Keratinocyte (primary cell): Measurements from ENCODE around the gene RNF150. TPM values are rescaled to one million over a fixed set of nuclear protein-coding genes. Genes with fewer than 3 reads are reported as not detected.

Experiments
- DNase-seq: peaks from one replicate; pipeline ENCODE4 v3.0.0-alpha.2; 2011; ENCODE audit warnings: low read depth, missing footprints, low spot score
- FAIRE-seq: peaks from 2 replicates; lab custom pipeline; 2011; peaks lifted over from hg19 to GRCh38; lab: Jason Lieb, UNC
- H2AFZ ChIP-seq: 2 replicates; pipeline ENCODE4 v1.6.0; 2012; ENCODE audit warnings: low read length, control low read depth, inconsistent platforms; ENCODE audit not compliant: control insufficient read depth
- H3K27ac ChIP-seq: 2 replicates; pipeline ENCODE4 v1.5.1; 2011; ENCODE audit warnings: low read length; ENCODE audit not compliant: control insufficient read depth, insufficient read depth
- H3K27me3 ChIP-seq: 3 replicates; pipeline ENCODE4 v1.6.0; 2011; ENCODE audit warnings: low read length; ENCODE audit not compliant: control insufficient read depth, insufficient read depth; ENCODE audit errors: extremely low read depth
- H3K36me3 ChIP-seq, 2 experiments: 2 replicates in 1 of 2; 3 replicates in 1 of 2; pipeline ENCODE4 v1.5.1; 2011; ENCODE audit warnings: low read length in 2 of 2, mild to moderate bottlenecking in 1 of 2; ENCODE audit not compliant: control insufficient read depth in 2 of 2, insufficient read depth in 2 of 2; ENCODE audit errors: extremely low read depth in 1 of 2
- H3K4me1 ChIP-seq: 3 replicates; pipeline ENCODE4 v1.5.1; 2011; ENCODE audit warnings: low read length; ENCODE audit not compliant: control insufficient read depth, insufficient read depth; ENCODE audit errors: extremely low read depth
- H3K4me2 ChIP-seq: 3 replicates; pipeline ENCODE4 v1.6.0; 2011; ENCODE audit warnings: low read depth, low read length; ENCODE audit not compliant: control insufficient read depth, insufficient read depth; ENCODE audit errors: extremely low read depth
- H3K4me3 ChIP-seq, 3 experiments: fragments of 200-600 bp in 1 of 3; sonication (generic) in 1 of 3; 2 replicates in 2 of 3; 3 replicates in 1 of 3; pipeline ENCODE4 v1.5.1; 2011 to 2016; ENCODE audit warnings: low read length in 3 of 3, mild to moderate bottlenecking in 3 of 3, control low read depth in 2 of 3, inconsistent platforms in 1 of 3, low read depth in 1 of 3, mixed read lengths in 1 of 3, mixed run types in 1 of 3, moderate library complexity in 1 of 3; ENCODE audit not compliant: control insufficient read depth in 2 of 3, insufficient read depth in 2 of 3; ENCODE audit errors: extremely low read depth in 1 of 3
- H3K79me2 ChIP-seq: 2 replicates; pipeline ENCODE4 v1.6.0; 2012; ENCODE audit warnings: low read length; ENCODE audit not compliant: control insufficient read depth, insufficient read depth
- H3K9ac ChIP-seq: 3 replicates; pipeline ENCODE4 v1.6.0; 2011; ENCODE audit warnings: low read length; ENCODE audit not compliant: control insufficient read depth, insufficient read depth; ENCODE audit errors: extremely low read depth
- H3K9me1 ChIP-seq: 3 replicates; pipeline ENCODE4 v1.6.0; 2011; ENCODE audit warnings: low read length; ENCODE audit not compliant: control insufficient read depth, insufficient read depth; ENCODE audit errors: extremely low read depth
- H3K9me3 ChIP-seq: 2 replicates; pipeline ENCODE4 v1.5.1; 2012; ENCODE audit warnings: low read depth, low read length; ENCODE audit not compliant: control insufficient read depth
- H4K20me1 ChIP-seq: 3 replicates; pipeline ENCODE4 v1.6.0; 2011; ENCODE audit warnings: low read length; ENCODE audit not compliant: control insufficient read depth, insufficient read depth; ENCODE audit errors: extremely low read depth
- CTCF ChIP-seq, 3 experiments: IDR thresholded peaks in 1 of 3; conservative IDR thresholded peaks in 1 of 3; optimal IDR thresholded peaks in 1 of 3; 2 replicates in 2 of 3; 3 replicates in 1 of 3; pipeline versions ENCODE3 to v1.5.1; 2011; ENCODE audit warnings: low read length in 3 of 3, mild to moderate bottlenecking in 3 of 3, moderate library complexity in 2 of 3, control low read depth in 1 of 3, inconsistent platforms in 1 of 3; ENCODE audit not compliant: insufficient read depth in 2 of 3; ENCODE audit errors: extremely low read depth in 1 of 3
- EZH2 ChIP-seq: IDR thresholded peaks from one replicate; pipeline ENCODE4 v1.6.1; 2012; ENCODE audit warnings: inconsistent platforms, mild to moderate bottlenecking, low read length, moderate library complexity
- dilution Hi-C: fragments of 300-500 bp; cut with MboI; formaldehyde crosslinking; loops from one replicate; pipeline ENCODE4 v1.7.0; 2020; ENCODE audit warnings: low sequenced_read_pairs; ENCODE audit not compliant: extremely low pct_ligation_motif_present
- polyA plus RNA-seq, 5 experiments: library from polyadenylated mRNA; depleted of rRNA in 3 of 5; stranded (reverse) in 3 of 5; stranded (forward) in 1 of 5; unstranded in 1 of 5; fragments of >200 nt; gene quantifications; 1 replicate in 1 of 5; 2 replicates in 3 of 5; 3 replicates in 1 of 5; pipeline versions ENCODE4 v1.2.1 to v1.2.3, GENCODE V29; 2011 to 2012; ENCODE audit warnings: missing spikeins in 2 of 5, low read depth in 1 of 5, low replicate concordance in 1 of 5

The RNF150 gene
- polyA plus RNA-seq, 1 donor (not counting 4 experiments of a cell fraction or from before 2014, with no cell fraction given): 0.18 TPM

- no peak overlapping the region for H2AFZ ChIP-seq
- H3K4me2 ChIP-seq: no peak overlapping the region
- no peak for TF ChIP-seq EZH2
- no peak for TF ChIP-seq CTCF (optimal IDR thresholded peaks at IDR 0.05 in 1 of 3, IDR thresholded peaks at IDR 0.05 in 1 of 3, conservative IDR thresholded peaks at IDR 0.05 in 1 of 3; ENCODE audit: extremely low read depth in 1 of 3, insufficient read depth in 2 of 3, low read length in 3 of 3)
- H4K20me1 ChIP-seq: no peaks in the 10 kb centered on the region
- no peak overlapping the region for H3K27ac ChIP-seq
- no peaks in the 10 kb centered on the region for H3K36me3 ChIP-seq
- H3K27me3 ChIP-seq: no peaks in the 10 kb centered on the region
- no peak overlapping the region for H3K4me3 ChIP-seq
- no peaks in the 10 kb centered on the region for H3K79me2 ChIP-seq
- no peaks in the 10 kb centered on the region for H3K9me1 ChIP-seq
- H3K4me1 ChIP-seq: no peaks in the 10 kb centered on the region
- no peaks in the 10 kb centered on the region for H3K9me3 ChIP-seq
- FAIRE-seq (no peak), DNase-seq (no peak)
- dilution Hi-C loops: no loop called here
- H3K9ac ChIP-seq: no peak overlapping the region
These were observed 95.8 kb downstream of the RNF150 start for GRCh38 chr4:141037446-141037845.

- no peaks in the 10 kb centered on the region for H3K4me1 ChIP-seq
- no peak overlapping the region for H3K9ac ChIP-seq
- no peaks in the 10 kb centered on the region for H3K36me3 ChIP-seq
- H3K27me3 ChIP-seq: no peaks in the 10 kb centered on the region
- dilution Hi-C loops: no loop called here
- H3K4me2 ChIP-seq: no peak overlapping the region
- no peak for TF ChIP-seq EZH2
- TF ChIP-seq CTCF (optimal IDR thresholded peaks at IDR 0.05 in 1 of 3, IDR thresholded peaks at IDR 0.05 in 1 of 3, conservative IDR thresholded peaks at IDR 0.05 in 1 of 3; ENCODE audit: extremely low read depth in 1 of 3, insufficient read depth in 2 of 3, low read length in 3 of 3): no peak
- no peaks in the 10 kb centered on the region for H3K9me3 ChIP-seq
- FAIRE-seq (no peak), DNase-seq (no peak)
- no peak overlapping the region for H2AFZ ChIP-seq
- H3K79me2 ChIP-seq: no peaks in the 10 kb centered on the region
- no peak overlapping the region for H3K4me3 ChIP-seq
- no peak overlapping the region for H3K27ac ChIP-seq
- H3K9me1 ChIP-seq: no peaks in the 10 kb centered on the region
- H4K20me1 ChIP-seq: no peaks in the 10 kb centered on the region
These were observed 96.5 kb downstream of the RNF150 start for GRCh38 chr4:141036786-141037185.
